ENCODE measurements around the gene LSAMP. TPM values are rescaled to one million over a fixed set of nuclear protein-coding genes. Genes with fewer than 3 reads are reported as not detected.

LSAMP gene
- total and polyA plus RNA-seq, 2 of the 8 experiments (the other 6 are each of a cell fraction or from before 2014, with no cell fraction given): 1.8 to 5.7 TPM

DNA sequence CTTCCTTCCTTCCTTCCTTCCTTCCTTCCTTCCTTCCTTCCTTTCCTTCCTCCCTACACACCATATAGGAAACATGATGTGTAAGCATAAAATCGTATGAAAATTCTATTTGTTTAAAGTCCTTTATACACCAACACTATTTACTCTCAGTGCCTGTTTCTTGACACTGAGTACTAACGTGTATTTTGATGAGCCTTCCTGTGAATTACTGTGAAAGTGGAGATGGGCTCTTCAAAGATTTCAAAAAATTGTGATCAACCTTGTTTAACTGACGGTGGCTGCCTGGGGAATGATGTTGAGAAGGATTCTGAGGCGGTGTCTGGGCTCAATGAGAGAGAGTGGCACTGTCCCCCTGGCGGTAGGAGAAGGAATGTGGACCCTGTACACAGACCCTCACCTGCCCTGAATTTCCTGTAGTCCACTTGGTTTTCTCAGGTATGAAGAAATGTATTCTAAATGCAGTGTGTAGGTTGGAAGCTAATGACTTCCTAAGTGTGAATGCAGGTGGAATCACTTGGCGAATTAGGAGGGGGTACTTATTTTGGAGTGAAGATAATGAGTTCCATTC, 584.0 kb downstream of the LSAMP start:
- peaks cover 4 to 41% (median 29%) of the 10 kb centered on the region in 4 experiments; a peak in 6 of 7 replicates for H3K4me1 ChIP-seq (replicated peaks in 1 of 4; ENCODE audit: control insufficient read depth in 3 of 4, insufficient read depth in 4 of 4, low read length in 3 of 4)
- H3K27me3 ChIP-seq (replicated peaks in 1 of 4; ENCODE audit: control insufficient read depth in 3 of 4, extremely low read depth in 1 of 4, insufficient read depth in 3 of 4, low read length in 3 of 4): no peaks in the 10 kb centered on the region
- no peaks in the 10 kb centered on the region for H3K9me3 ChIP-seq (ENCODE audit: insufficient read depth in 2 of 2, low read depth in 1 of 2, low read length in 1 of 2)
- H2BK15ac ChIP-seq (ENCODE audit: low read length): no peak overlapping the region
- FAIRE-seq (no peak), DNase-seq (ENCODE audit: low read depth in 1 of 2, low spot score in 2 of 2) (no peak)
- H3K79me1 ChIP-seq (ENCODE audit: low read depth, low read length): no peaks in the 10 kb centered on the region
- no peak overlapping the region for H3K27ac ChIP-seq (ENCODE audit: low read depth, low read length)
- H3K23ac ChIP-seq (ENCODE audit: insufficient read length): no peak overlapping the region
- H3K4me2 ChIP-seq (ENCODE audit: insufficient read depth in 1 of 2, low read depth in 2 of 2, low read length in 2 of 2): no peak overlapping the region
- no peaks in the 10 kb centered on the region for H3K79me2 ChIP-seq (ENCODE audit: control insufficient read depth in 1 of 2, insufficient read depth in 2 of 2, low read length in 2 of 2)
- H2BK12ac ChIP-seq (ENCODE audit: low read depth, low read length): no peak overlapping the region
- H3K56ac ChIP-seq (replicated peaks; ENCODE audit: insufficient read length, low read depth, low read length): no peak overlapping the region
- no peaks in the 10 kb centered on the region; the same call in 1 of the 2 replicates for H3K23me2 ChIP-seq (ENCODE audit: low read depth, low read length)
- H4K8ac ChIP-seq (ENCODE audit: extremely low read depth, insufficient read depth, low read length): no peak overlapping the region
- H4K20me1 ChIP-seq (replicated peaks in 1 of 2; ENCODE audit: control insufficient read depth in 1 of 2, insufficient read depth in 2 of 2, low read length in 2 of 2): no peaks in the 10 kb centered on the region
- H3K4ac ChIP-seq (replicated peaks; ENCODE audit: insufficient read length, low read depth, low read length): no peak overlapping the region
- CTCF ChIA-PET (ENCODE audit: partially characterized antibody): interaction anchor here (0.6 to 6.8 kb wide), 4 partner anchors 8 to 24 kb away, joined by 3 to 48 read pairs (median 4); no protein-coding TSS in a partner anchor
- no peaks in the 10 kb centered on the region for H3K36me3 ChIP-seq (ENCODE audit: control insufficient read depth in 2 of 4, insufficient read depth in 4 of 4, low read length in 3 of 4)
- POLR2A ChIA-PET (ENCODE audit: partially characterized antibody): no interaction called here
- H3K9ac ChIP-seq (replicated peaks in 1 of 4; ENCODE audit: extremely low read depth in 1 of 4, low read depth in 3 of 4, low read length in 3 of 4): no peak overlapping the region
- 0 out of 2 replicates have a peak overlapping the region, but pooled peaks have one; percentile 43 for H3K18ac ChIP-seq (ENCODE audit: extremely low read depth, low read length)
- H2AFZ ChIP-seq (ENCODE audit: low read length): no peak overlapping the region
- H4K91ac ChIP-seq (replicated peaks; ENCODE audit: insufficient read length, low read length): no peak overlapping the region
- no peak overlapping the region for H4K5ac ChIP-seq (ENCODE audit: insufficient read length, low read depth, low read length)
- H2BK120ac ChIP-seq (replicated peaks; ENCODE audit: low read depth, low read length): no peak overlapping the region
- no peak overlapping the region for H2AK5ac ChIP-seq (ENCODE audit: low read depth, low read length)
- WGBS, 2 experiments (ENCODE audit: extremely low coverage in 1 of 2, insufficient coverage in 1 of 2, insufficient read length in 1 of 2, insufficient replicate concordance in 2 of 2, low coverage in 1 of 2, low lambda C conversion rate in 2 of 2, missing lambda C conversion rate in 1 of 2): 79% methylated on average over 6 of the region's 6 CpGs; no CpG with 5 or more reads in 1 of the 2 experiments
- no peak overlapping the region for H3K14ac ChIP-seq (ENCODE audit: insufficient read length)
- no peak overlapping the region for H3K4me3 ChIP-seq (ENCODE audit: extremely low read depth in 1 of 4, insufficient read depth in 2 of 4, low read depth in 3 of 4, low read length in 4 of 4)
- no peak overlapping the region for H2BK20ac ChIP-seq (ENCODE audit: low read length)
- no peak overlapping the region for H2BK5ac ChIP-seq (ENCODE audit: low read depth, low read length)
- TF ChIP-seq EGR1 (IDR thresholded peaks at IDR 0.05; ENCODE audit: borderline replicate concordance, low read depth, low read length) (no peak), POU5F1 (IDR thresholded peaks at IDR 0.05; ENCODE audit: low read depth, low read length) (no peak), HDAC6 (IDR thresholded peaks at IDR 0.05; ENCODE audit: low read depth, low read length) (no peak), SAP30 (IDR thresholded peaks at IDR 0.05; ENCODE audit: insufficient read depth, insufficient replicate concordance, low read length) (no peak), GTF2F1 (IDR thresholded peaks at IDR 0.05; ENCODE audit: borderline replicate concordance, low read depth, low read length) (no peak), TAF1 (IDR thresholded peaks at IDR 0.05; ENCODE audit: low read depth, low read length) (no peak), JUN (IDR thresholded peaks at IDR 0.05; ENCODE audit: low read depth, low read length) (no peak), CEBPB (IDR thresholded peaks at IDR 0.05; ENCODE audit: low read depth, low read length) (no peak), BRCA1 (IDR thresholded peaks at IDR 0.05; ENCODE audit: low read depth, low read length) (no peak), TCF12 (IDR thresholded peaks at IDR 0.05; ENCODE audit: low read depth, low read length) (no peak), KDM4A (IDR thresholded peaks at IDR 0.05; ENCODE audit: low read depth, low read length, severe bottlenecking) (no peak), CHD2 (IDR thresholded peaks at IDR 0.05; ENCODE audit: low read length) (no peak), NRF1 (IDR thresholded peaks at IDR 0.05; ENCODE audit: low read depth, low read length) (no peak)
- TF ChIP-seq, protein P1, sequence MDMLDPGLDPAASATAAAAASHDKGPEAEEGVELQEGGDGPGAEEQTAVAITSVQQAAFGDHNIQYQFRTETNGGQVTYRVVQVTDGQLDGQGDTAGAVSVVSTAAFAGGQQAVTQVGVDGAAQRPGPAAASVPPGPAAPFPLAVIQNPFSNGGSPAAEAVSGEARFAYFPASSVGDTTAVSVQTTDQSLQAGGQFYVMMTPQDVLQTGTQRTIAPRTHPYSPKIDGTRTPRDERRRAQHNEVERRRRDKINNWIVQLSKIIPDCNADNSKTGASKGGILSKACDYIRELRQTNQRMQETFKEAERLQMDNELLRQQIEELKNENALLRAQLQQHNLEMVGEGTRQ (IDR thresholded peaks at IDR 0.05; ENCODE audit: low read length): no peak

All from H1 (cell line).